HG03095 (cell line): ENCODE results near the gene USP32.
"Not testable (repeated sequence)": the region's sequence is repeated elsewhere in the genome, so short reads cannot be mapped to it uniquely, and the experiment has no call there.

Experiments used
- ATAC-seq: cut with Tn5 transposase; IDR thresholded peaks from one replicate; pipeline ENCODE4 v1.9.1; 2021; ENCODE audit warnings: moderate library complexity; ENCODE audit not compliant: unreplicated experiment

Gene USP32

GRCh38 chr17:60248618-60249289, 143.2 kb downstream of the USP32 start:
- ATAC-seq, result no peak

GRCh38 chr17:60247836-60248461, 144.0 kb downstream of the USP32 start:
- ATAC-seq, result no peak

GRCh38 chr17:60244656-60245055, 147.3 kb downstream of the USP32 start:
- no peak for ATAC-seq

GRCh38 chr17:60240290-60240689, 151.6 kb downstream of the USP32 start:
- ATAC-seq, result no peak

GRCh38 chr17:60231691-60232090, 160.2 kb downstream of the USP32 start:
- no peak for ATAC-seq

GRCh38 chr17:60231234-60231633, 160.7 kb downstream of the USP32 start:
- ATAC-seq, result no peak

- no peak for ATAC-seq
These were observed 161.6 kb downstream of the USP32 start for GRCh38 chr17:60230358-60230757.

GRCh38 chr17:60229188-60229802, 162.6 kb downstream of the USP32 start:
- no peak for ATAC-seq

GRCh38 chr17:60227276-60227675, 164.7 kb downstream of the USP32 start:
- ATAC-seq, result not testable (repeated sequence)

- no peak for ATAC-seq
These were observed 167.9 kb downstream of the USP32 start for GRCh38 chr17:60224064-60224463.

- ATAC-seq, result no peak
These were observed 168.5 kb downstream of the USP32 start for GRCh38 chr17:60223456-60223855.

GRCh38 chr17:60218774-60219173, 173.2 kb downstream of the USP32 start:
- ATAC-seq, result not testable (repeated sequence)

- ATAC-seq, result not testable (repeated sequence)
These were observed 176.0 kb downstream of the USP32 start for GRCh38 chr17:60215895-60216294.

- not testable (repeated sequence) for ATAC-seq
These were observed 180.7 kb downstream of the USP32 start for GRCh38 chr17:60211282-60211681.

GRCh38 chr17:60208302-60208701, 183.6 kb downstream of the USP32 start:
- not testable (repeated sequence) for ATAC-seq

- ATAC-seq, result not testable (repeated sequence)
These were observed 186.2 kb downstream of the USP32 start for GRCh38 chr17:60205782-60206181.

GRCh38 chr17:60198630-60199029, 193.3 kb downstream of the USP32 start:
- not testable (repeated sequence) for ATAC-seq

GRCh38 chr17:60194141-60194540, 197.8 kb downstream of the USP32 start:
- not testable (repeated sequence) for ATAC-seq

GRCh38 chr17:60193482-60193881, 198.5 kb downstream of the USP32 start:
- ATAC-seq, result no peak

GRCh38 chr17:60193032-60193431, 198.9 kb downstream of the USP32 start:
- not testable (repeated sequence) for ATAC-seq

GRCh38 chr17:60190032-60190431, 201.9 kb downstream of the USP32 start:
- not testable (repeated sequence) for ATAC-seq

GRCh38 chr17:60188759-60189158, 203.2 kb downstream of the USP32 start:
- ATAC-seq, result no peak
